Stimulated activated CD8-positive, alpha-beta memory T cell treated with anti-CD3 and anti-CD28 coated beads, Interleukin-15, amount 100 ng/mL, for 48 hours (primary cell): ENCODE data around the gene CD6.

Source experiments
- DNase-seq, 2 donors: peaks; one replicate each; pipeline ENCODE4 v3.0.0-alpha.2; 2020; ENCODE audit warnings: low read depth in 2 of 2

The CD6 gene

GRCh38 chr11:60984149-60984548 is 12.7 kb downstream of the CD6 start:
- DNase-seq = no peak

DNA sequence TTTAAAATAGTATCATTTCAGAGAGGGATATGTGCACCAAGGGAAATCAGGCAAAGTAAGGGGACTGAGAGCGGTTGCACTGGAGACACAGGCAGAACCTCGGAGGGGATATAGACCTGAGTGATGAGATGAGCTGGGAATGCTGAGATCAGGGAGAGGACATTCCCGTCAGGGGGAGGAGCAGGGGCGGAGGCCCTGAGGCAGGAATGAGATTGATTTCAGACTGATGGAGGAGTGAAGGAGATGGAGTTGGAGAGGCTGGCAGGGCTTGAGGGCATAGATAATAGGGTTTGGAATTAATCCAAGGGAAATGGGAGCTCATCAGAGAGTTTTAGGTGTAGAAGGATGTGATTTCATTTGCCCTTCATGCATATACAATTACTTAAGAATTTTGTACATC is 13.2 kb downstream of the CD6 start:
- DNase-seq = no peak

DNA sequence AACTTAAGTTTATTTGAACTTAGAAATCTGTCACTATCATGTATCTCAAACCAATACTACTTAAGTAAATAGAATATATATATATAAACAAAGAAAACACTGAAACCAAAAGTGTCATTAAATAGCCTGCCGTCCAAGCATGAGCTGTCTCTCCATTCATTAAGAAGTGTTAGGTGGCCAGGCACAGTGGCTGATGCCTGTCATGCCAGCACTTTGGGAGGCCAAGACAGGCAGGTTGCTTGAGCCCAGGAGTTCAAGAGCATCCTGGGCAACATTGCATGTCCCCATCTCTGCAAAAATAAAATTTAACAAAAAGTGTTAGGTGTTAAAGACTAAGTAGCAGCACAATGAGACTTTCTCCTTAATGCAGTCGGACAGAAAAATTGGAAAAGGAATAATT is 14.0 kb downstream of the CD6 start:
- no peak for DNase-seq

DNA sequence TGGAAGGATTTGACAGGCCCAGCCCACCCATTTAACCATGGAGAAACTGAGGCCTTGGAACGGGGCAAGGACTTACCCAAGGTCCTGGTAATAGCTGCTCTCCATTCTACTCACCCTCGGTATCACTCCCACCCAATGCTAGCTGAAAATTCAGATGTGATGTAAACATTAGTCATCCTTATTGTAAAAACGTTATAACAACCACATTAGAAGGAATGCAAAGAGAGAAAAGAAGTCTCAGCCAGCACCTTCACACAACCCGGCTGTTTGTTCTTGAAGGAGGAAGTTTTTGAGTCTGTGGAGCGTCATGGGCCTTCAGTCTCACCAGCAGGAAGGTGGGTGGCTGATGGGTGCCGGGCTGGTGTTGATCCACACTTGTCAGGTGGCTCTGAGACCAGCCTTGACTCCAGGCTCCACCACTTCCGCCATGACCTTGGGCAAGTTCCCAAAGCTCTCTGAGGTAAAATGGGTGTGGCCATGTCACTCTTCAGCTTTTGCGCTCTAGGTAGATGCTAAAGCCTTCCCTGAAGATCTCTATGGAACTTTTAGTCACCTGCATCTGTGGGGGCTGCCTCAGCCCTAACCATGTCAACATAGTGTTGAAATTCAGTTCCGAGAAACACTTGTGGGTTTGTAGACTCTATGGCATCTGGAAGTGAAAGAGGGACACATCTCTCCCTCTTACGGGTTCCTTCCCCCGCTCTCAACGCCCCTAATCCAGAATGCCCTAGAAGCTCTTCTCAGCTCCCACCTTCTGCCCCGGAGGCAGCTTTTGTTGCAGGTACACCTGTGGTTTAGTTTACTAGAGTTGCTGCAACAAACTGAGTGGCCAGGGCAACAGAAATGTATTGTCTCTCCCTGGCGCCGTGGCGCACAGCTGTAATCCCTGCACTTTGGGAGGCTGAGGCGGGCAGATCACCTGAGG is 14.8 kb downstream of the CD6 start:
- peak; percentile 87 to 90 for DNase-seq

DNA sequence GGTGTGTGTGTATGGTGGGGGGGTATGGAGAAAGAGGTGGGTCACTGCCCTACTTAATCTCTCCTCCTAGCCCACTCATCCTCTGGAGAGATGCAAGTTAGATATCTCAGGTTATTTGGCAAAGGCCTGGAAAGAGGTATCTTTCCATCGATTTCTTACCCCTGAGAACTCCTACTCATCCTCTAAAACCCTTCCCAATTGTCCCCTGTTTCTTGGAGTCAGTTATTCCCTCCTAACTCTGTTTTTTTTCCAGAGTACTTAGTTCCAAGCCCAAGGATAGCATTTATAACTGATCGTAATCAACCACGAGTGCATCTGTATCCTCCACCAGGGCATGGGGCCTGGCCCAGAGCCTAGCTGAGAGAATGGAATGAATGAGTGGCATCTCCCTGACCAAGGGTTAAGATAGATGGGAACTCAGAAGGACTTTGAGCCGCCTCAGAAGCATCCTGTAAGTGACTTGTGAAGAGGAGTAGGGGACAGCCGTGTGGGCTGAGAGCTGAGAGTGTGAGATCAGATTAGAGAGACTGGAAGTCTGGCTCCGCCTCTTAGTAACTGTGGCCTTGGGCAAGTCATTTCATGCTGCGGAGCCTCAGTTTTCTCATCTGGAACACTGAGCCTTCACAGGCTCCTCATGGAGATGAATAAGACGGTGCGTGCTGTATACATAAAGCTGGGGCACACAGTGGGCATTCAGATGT is 16.2 kb downstream of the CD6 start:
- DNase-seq = peak in 1 of 2 donors; percentile 65

GRCh38 chr11:60988658-60989057 is 17.2 kb downstream of the CD6 start:
- DNase-seq = no peak

- no peak for DNase-seq
Measured at GRCh38 chr11:60989093-60989650, 17.7 kb downstream of the CD6 start.

GRCh38 chr11:60991457-60991856 is 20.0 kb downstream of the CD6 start:
- DNase-seq = no peak

DNA sequence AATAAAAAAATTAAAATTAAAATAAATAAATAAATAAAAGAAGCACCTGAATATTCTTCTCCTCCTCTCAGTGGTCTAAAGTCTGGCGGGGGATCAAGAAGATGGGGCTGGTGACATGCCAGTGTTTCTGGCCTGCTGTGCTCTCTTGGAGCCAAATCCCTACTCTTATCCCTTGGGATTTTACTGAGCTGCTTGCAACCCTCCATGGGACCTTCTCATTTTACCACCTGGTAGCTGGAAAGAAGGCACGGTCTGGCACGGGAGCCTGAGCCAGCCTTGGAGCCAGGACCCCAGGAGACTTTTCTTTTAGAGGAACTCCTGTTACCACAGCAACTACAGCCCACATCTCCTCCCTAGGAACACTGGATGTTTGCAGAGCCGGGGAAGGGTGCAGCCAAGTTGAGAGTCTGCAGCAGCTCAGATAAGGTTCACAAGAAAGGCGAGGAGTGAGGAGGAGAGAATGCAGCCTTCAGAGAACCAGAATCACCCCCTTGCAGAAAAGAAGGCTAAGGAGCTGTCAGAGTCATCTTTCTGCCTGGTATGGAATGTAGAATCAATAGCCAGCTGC is 21.4 kb downstream of the CD6 start:
- DNase-seq = no peak

- DNase-seq = no peak
Measured at GRCh38 chr11:60993615-60994014, 22.1 kb downstream of the CD6 start.

DNA sequence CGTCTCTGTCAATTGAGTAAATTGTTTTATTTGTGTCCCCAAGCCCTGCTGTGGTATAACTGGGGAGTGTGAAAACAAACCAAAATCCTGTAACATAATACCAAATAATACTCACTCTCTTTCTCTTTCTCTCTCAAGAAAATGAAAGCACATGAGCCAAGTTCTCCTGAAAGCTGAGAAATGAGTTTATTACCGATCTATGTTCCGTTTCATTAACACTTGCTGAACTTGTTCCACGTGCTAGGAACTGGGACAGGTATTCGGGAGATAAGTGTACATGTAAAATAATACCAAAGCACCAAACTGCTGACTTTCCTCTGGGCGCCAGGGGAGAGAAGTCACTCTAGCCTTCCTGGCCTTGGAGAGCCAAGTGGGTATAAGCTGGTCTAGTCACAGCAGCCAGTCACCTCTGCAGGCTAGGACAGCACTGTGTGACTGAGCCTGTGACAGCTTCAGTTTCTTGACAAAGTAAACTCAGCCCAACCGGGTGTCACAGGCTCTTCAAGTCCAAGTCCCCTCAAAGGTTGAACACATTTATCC is 23.1 kb downstream of the CD6 start:
- no peak for DNase-seq

- DNase-seq = no peak
Measured at GRCh38 chr11:60995798-60996197, 24.3 kb downstream of the CD6 start.

- DNase-seq = no peak
Measured at GRCh38 chr11:60996381-60997138, 25.1 kb downstream of the CD6 start.

- no peak for DNase-seq
Measured at GRCh38 chr11:61000426-61000825, 28.9 kb downstream of the CD6 start.

DNA sequence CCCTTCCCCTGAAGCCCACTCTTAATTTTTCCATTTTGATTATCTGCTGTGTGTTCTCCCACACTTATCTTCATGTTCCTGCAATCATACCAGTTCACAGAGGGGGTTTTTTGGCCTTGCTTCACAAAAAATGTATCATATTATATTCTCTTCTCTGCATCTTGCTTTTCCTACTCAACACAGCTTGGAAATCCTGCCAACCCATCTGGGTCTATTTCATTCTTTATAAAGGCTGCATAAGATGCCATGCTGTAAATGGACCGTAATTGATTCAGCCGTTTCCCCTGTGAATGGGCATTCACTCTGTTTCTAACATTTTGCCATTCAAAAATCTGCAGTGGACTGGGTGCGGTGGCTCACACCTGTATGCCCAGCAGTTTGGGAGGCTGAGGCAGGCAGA is 30.5 kb downstream of the CD6 start:
- no peak for DNase-seq

DNA sequence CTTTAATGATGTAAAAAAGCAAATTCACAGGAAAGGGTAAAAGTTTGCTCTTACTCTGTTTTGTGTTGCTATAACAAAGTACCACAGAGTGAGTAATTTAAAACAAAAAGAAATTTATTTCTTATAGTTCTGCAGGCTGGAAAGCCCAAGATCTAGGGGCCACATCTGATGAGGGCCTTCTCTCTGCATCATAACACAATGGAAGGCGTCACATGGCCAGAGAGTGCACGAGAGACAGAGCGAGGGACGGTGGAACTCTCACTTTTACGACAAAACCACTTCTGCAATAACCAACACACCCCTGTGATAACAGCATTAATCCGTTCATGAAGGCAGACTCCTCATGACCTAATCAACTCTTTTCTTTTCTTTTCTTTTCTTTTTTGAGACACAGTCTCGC is 31.1 kb downstream of the CD6 start:
- no peak for DNase-seq

DNA sequence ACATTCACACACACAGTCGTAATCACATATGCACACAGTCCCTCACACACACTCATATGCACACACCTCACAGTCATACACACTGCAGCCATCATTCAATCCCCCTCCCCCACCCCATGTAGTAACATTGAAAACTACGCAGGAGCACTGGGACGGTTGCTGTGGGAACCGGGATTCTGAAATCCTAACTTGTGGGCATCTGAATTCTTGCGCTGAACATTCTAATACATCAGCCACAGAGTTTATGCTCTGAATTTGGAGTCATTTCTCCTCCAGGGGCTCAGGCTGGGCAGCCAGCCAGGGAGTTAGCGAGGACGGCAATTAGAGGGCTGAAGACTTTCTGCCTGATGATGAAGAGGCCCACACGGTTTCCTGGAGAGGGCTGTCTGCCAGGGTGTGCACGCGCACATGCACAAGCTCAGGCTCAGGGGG is 32.7 kb downstream of the CD6 start:
- no peak for DNase-seq

- no peak for DNase-seq
Measured at GRCh38 chr11:61004761-61005181, 33.3 kb downstream of the CD6 start.

GRCh38 chr11:61007383-61007955 is 36.0 kb downstream of the CD6 start:
- no peak for DNase-seq

DNA sequence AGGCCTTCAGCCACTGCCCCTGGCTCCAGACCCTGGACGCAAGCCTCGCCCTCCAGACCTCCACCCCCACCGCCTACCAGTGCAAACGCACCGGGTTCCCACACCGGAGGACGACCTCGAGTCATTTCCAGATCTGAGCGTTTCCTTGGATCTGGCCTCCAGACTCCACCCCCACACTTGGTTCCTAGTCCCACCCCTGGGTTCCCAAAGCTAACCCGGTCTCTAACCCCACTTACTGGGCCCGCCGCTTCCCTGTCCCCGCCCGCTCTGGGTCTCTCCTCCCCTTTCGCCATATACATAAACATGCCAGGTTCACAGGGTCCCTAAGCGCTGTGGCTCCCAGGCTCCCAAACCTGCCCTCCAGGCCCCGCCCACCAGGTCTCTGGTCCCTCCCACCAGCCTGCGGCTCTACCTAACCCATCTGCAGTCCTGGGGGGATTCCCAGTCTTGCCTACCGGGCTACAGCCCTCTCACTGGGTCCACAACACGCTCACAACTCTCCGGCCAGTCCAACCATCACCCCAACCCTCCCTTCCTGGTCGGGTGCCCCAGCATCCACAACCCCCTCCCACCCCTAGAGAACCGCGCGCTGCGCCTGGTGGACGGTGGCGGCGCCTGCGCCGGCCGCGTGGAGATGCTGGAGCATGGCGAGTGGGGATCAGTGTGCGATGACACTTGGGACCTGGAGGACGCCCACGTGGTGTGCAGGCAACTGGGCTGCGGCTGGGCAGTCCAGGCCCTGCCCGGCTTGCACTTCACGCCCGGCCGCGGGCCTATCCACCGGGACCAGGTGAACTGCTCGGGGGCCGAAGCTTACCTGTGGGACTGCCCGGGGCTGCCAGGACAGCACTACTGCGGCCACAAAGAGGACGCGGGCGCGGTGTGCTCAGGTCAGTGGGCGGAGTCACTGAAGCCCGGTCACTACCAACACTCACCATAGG is 36.7 kb downstream of the CD6 start:
- no peak for DNase-seq
